Measurements from ENCODE around the gene FAM76B. TPM values are rescaled to one million over a fixed set of nuclear protein-coding genes. Genes with fewer than 3 reads are reported as not detected.

Gene FAM76B
- total RNA-seq, 2 experiments from 2014 or later = 57.3 to 59.9 TPM

- H3K4me1 Mint-ChIP-seq = peaks cover 1% of the 10 kb centered on the region
- peaks cover 58% of the 10 kb centered on the region for H3K36me3 Mint-ChIP-seq
- POLR2A ChIA-PET = no interaction called here
Observed at GRCh38 chr11:95803973-95804372, 14.4 kb upstream of the FAM76B start.

GRCh38 chr11:95802806-95803205 lies 13.2 kb upstream of the FAM76B start:
- Mint-ChIP-seq H3K4me3 (no peak overlapping the region), H3K27ac (no peak overlapping the region), H3K27me3 (no peaks in the 10 kb centered on the region), H3K9me3 (peaks cover 8% of the 10 kb centered on the region), H3K36me3 (peaks cover 50% of the 10 kb centered on the region), H3K4me1 (peaks cover 1% of the 10 kb centered on the region)
- ATAC-seq (ENCODE audit: low read depth) (no peak), DNase-seq (no peak)
- POLR2A ChIA-PET = interaction anchor here (0.7 kb wide), 1 partner anchor 13 kb away, joined by 3 read pairs; the partner anchor contains the start of gene FAM76B

More at GRCh38 chr11:95803973-95804372, 14.4 kb upstream of the FAM76B start:
- peaks cover 15% of the 10 kb centered on the region for H3K9me3 Mint-ChIP-seq
- no peak overlapping the region for H3K4me3 Mint-ChIP-seq
- H3K27ac Mint-ChIP-seq = no peak overlapping the region
- no peak for ATAC-seq (ENCODE audit: low read depth)
- no peaks in the 10 kb centered on the region for H3K27me3 Mint-ChIP-seq
- no peak for DNase-seq

DNA sequence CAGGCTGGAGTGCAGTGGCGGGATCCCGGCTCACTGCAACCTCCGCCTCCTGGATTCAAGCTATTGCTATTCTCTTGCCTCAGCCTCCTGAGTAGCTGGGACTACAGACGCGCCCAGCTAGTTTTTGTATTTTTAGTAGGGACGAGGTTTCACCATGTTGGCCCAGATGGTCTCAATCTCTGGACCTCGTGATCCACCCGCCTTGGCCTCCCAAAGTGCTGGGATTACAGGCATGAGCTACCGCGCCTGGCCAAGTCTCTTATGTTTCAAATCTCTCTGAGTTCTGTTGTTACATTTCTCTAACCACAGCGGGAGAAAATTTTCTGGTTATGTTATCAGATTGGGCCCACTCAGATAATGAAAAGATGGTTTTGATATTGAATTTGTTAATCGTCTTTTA lies 10.9 kb upstream of the FAM76B start:
- POLR2A ChIA-PET = no interaction called here
- H3K4me3 Mint-ChIP-seq = no peak overlapping the region
- H3K27ac Mint-ChIP-seq = no peak overlapping the region

DNA sequence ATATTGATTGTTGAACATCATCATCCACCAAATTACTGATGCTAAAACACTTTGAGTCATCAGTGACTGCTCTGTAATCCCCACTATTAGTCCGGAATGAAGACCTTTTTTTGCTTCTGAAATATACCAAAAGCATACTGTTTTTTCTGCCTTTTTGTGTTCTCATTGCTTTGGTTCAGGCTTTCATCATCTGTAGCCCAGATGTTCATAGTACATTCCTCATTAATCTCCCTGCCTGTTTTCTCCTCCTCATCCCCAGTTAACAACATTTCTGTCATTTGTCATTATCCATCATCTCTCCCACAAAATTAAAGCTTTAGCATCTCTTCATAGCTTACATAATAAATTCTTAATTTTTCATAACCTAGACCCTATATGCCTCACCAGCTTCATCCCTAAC lies 10.0 kb upstream of the FAM76B start:
- POLR2A ChIA-PET = interaction anchor here (1.0 kb wide), 1 partner anchor 9 kb away, joined by 4 read pairs; the partner anchor contains the start of genes CEP57 and FAM76B
- Mint-ChIP-seq H3K9me3 (no peaks in the 10 kb centered on the region), H3K27me3 (no peaks in the 10 kb centered on the region), H3K4me3 (no peak overlapping the region), H3K27ac (no peak overlapping the region), H3K36me3 (peaks cover 30% of the 10 kb centered on the region), H3K4me1 (peaks cover 7% of the 10 kb centered on the region)
- no peak for DNase-seq
- ATAC-seq (ENCODE audit: low read depth) = no peak

More for the DNA sequence above, 10.9 kb upstream of the FAM76B start:
- Mint-ChIP-seq H3K36me3 (peaks cover 29% of the 10 kb centered on the region), H3K4me1 (peaks cover 3% of the 10 kb centered on the region), H3K9me3 (no peaks in the 10 kb centered on the region), H3K27me3 (no peaks in the 10 kb centered on the region)
- no peak for ATAC-seq (ENCODE audit: low read depth)
- no peak for DNase-seq

DNA sequence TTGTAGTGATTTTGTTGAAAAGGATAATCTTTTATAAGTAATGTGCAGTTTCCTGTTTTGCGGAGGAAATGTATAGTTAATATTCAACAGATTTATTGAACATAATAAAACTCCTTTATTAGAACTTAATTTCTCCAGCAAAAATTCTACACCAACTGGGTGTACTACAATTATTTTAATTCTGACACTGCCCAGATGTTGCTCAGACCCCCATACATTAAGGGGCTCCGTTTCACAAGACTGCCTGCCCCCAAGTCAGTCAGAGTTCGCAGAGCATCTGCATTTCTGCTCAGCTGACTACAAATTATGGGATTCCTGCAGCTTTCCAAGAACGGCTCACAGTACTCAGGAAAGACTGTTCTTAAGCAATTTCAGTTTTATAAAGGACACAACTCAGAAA lies 6.9 kb upstream of the FAM76B start:
- POLR2A ChIA-PET = no interaction called here
- DNase-seq (no peak), ATAC-seq (ENCODE audit: low read depth) (no peak)
- H3K36me3 Mint-ChIP-seq = peaks cover 24% of the 10 kb centered on the region
- no peaks in the 10 kb centered on the region for H3K27me3 Mint-ChIP-seq
- no peak overlapping the region for H3K4me3 Mint-ChIP-seq
- H3K4me1 Mint-ChIP-seq = peaks cover 31% of the 10 kb centered on the region
- no peaks in the 10 kb centered on the region for H3K9me3 Mint-ChIP-seq
- H3K27ac Mint-ChIP-seq = no peak overlapping the region

DNA sequence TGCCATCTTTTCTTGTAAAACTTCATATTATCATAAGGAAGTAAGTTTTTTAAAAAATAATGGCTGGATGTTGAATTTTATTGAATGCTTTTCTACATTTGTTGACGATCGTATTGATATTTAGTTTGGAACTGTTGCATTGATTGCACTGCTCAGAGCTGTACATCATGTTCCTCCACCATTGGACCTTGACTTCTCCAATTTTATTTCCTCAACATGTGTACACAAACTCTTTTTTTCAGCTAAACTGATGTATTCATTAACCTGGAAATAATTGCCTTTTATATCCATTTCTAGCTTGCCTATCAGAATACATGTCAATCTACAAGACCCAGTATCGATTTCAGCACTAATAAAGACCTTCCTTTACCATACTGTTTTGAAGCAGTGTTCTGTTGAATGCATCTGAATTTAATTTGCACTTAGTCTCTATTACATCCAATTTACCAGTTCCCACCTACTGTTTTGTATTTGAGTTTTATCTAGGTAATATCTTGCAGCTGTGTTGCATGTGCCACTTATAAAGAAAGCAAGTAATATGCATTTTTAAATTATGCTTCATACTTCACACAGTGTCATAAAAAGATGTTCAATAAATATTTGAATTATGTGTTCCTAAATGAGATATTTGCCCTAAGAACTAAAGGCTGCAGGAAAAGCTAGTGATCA lies 6.2 kb upstream of the FAM76B start:
- no peak for ATAC-seq (ENCODE audit: low read depth)

DNA sequence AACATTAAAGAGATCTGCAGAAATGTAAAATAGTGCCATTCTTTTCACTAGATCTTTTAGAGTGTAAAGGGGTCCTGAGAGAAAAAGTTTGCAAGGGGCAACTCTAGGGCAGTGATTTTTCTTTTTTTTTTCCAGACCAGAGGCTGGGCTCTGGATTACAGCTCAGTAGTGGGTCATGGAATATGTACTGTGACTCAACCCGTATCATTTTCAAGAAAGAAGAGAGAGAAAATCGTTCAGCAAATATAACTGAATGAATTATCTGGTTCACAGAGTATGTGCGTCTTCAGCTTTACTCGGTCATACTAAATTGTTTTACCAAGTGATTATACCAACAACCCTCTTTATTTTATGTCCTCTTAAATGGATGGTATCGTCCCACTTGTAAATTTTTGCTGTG lies 4.5 kb upstream of the FAM76B start:
- Mint-ChIP-seq H3K4me3 (no peak overlapping the region), H3K27me3 (no peaks in the 10 kb centered on the region), H3K27ac (no peak overlapping the region), H3K36me3 (peaks cover 16% of the 10 kb centered on the region), H3K9me3 (no peaks in the 10 kb centered on the region), H3K4me1 (peaks cover 33% of the 10 kb centered on the region)
- ATAC-seq (ENCODE audit: low read depth) (no peak), DNase-seq (no peak)
- POLR2A ChIA-PET = no interaction called here

More for the DNA sequence above, 6.2 kb upstream of the FAM76B start:
- POLR2A ChIA-PET = no interaction called here
- peaks cover 33% of the 10 kb centered on the region for H3K4me1 Mint-ChIP-seq
- H3K36me3 Mint-ChIP-seq = peaks cover 25% of the 10 kb centered on the region
- H3K27ac Mint-ChIP-seq = no peak overlapping the region
- no peaks in the 10 kb centered on the region for H3K27me3 Mint-ChIP-seq
- no peak for DNase-seq
- H3K4me3 Mint-ChIP-seq = no peak overlapping the region
- no peaks in the 10 kb centered on the region for H3K9me3 Mint-ChIP-seq

- H3K27ac Mint-ChIP-seq = no peak overlapping the region
- no peak for DNase-seq
- H3K27me3 Mint-ChIP-seq = no peaks in the 10 kb centered on the region
- POLR2A ChIA-PET = interaction anchor here (0.8 kb wide), 1 partner anchor 597 kb away, joined by 3 read pairs; the partner anchor contains the start of genes CCDC82 and JRKL
- ATAC-seq (ENCODE audit: low read depth) = no peak
- H3K9me3 Mint-ChIP-seq = no peaks in the 10 kb centered on the region
- H3K4me3 Mint-ChIP-seq = peak overlapping the region; percentile 0
- peaks cover 37% of the 10 kb centered on the region for H3K4me1 Mint-ChIP-seq
- peaks cover 16% of the 10 kb centered on the region for H3K36me3 Mint-ChIP-seq
Observed at GRCh38 chr11:95793116-95793515, 3.5 kb upstream of the FAM76B start.

DNA sequence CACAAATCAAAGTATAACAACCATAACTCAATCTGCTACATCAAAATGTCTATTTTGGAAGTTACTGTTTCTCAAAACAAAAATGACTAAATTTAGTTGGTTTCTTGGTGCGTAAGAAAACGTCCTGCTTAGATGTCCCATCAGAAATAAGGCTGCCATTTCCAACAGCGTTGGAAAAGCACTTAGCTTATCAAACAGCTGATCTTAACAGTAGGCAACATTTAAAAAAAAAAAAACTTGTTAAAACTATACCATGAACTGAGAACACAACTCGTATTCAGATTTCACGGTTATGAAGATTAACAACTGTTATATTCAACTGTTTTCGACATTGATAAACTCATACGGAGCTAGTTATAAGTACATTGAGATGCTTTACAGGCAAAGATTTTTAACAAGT lies 3.1 kb upstream of the FAM76B start:
- Mint-ChIP-seq H3K4me1 (peaks cover 41% of the 10 kb centered on the region), H3K4me3 (peak overlapping the region; percentile 12), H3K27ac (no peak overlapping the region), H3K9me3 (no peaks in the 10 kb centered on the region), H3K36me3 (peaks cover 19% of the 10 kb centered on the region), H3K27me3 (no peaks in the 10 kb centered on the region)
- POLR2A ChIA-PET = interaction anchor here (0.8 kb wide), 1 partner anchor 597 kb away, joined by 3 read pairs; the partner anchor contains the start of genes CCDC82 and JRKL
- no peak for ATAC-seq (ENCODE audit: low read depth)
- DNase-seq = no peak

- H3K4me3 Mint-ChIP-seq = peak overlapping the region; percentile 95
- H3K4me1 Mint-ChIP-seq = peaks cover 41% of the 10 kb centered on the region
- H3K27ac Mint-ChIP-seq = no peak overlapping the region
- POLR2A ChIA-PET = interaction anchor here (0.6 to 5.0 kb wide), 4 partner anchors 90 to 641 kb away, joined by 3 to 51 read pairs (median 4); partner anchors contain the start of genes CCDC82 and JRKL
- H3K9me3 Mint-ChIP-seq = no peaks in the 10 kb centered on the region
- peaks cover 19% of the 10 kb centered on the region for H3K36me3 Mint-ChIP-seq
- ATAC-seq (ENCODE audit: low read depth) = no peak
- DNase-seq = no peak
- no peaks in the 10 kb centered on the region for H3K27me3 Mint-ChIP-seq
Observed at GRCh38 chr11:95792200-95792599, 2.6 kb upstream of the FAM76B start.

- H3K36me3 Mint-ChIP-seq = peaks cover 19% of the 10 kb centered on the region
- H3K4me1 Mint-ChIP-seq = peaks cover 40% of the 10 kb centered on the region
- no peaks in the 10 kb centered on the region for H3K27me3 Mint-ChIP-seq
- peak overlapping the region; percentile 100 for H3K27ac Mint-ChIP-seq
- POLR2A ChIA-PET = interaction anchor here (0.6 to 5.0 kb wide), 4 partner anchors 90 to 640 kb away, joined by 3 to 55 read pairs (median 28); partner anchors contain the start of genes CCDC82 and JRKL
- DNase-seq = no peak
- peak overlapping the region; percentile 95 for H3K4me3 Mint-ChIP-seq
- H3K9me3 Mint-ChIP-seq = no peaks in the 10 kb centered on the region
- ATAC-seq (ENCODE audit: low read depth) = no peak
Observed at GRCh38 chr11:95791709-95792033, 2.1 kb upstream of the FAM76B start.

GRCh38 chr11:95790933-95791708 lies 1.5 kb upstream of the FAM76B start:
- Mint-ChIP-seq H3K9me3 (no peaks in the 10 kb centered on the region), H3K4me1 (peaks cover 39% of the 10 kb centered on the region), H3K36me3 (peaks cover 19% of the 10 kb centered on the region), H3K4me3 (peak overlapping the region; percentile 95), H3K27me3 (no peaks in the 10 kb centered on the region), H3K27ac (peak overlapping the region; percentile 100)
- DNase-seq = no peak
- POLR2A ChIA-PET = interaction anchor here (0.6 to 5.0 kb wide), 17 partner anchors 9 to 1662 kb away, joined by 3 to 55 read pairs (median 8); partner anchors contain the start of genes CCDC82, CWC15, ENDOD1 and JRKL
- no peak for ATAC-seq (ENCODE audit: low read depth)

DNA sequence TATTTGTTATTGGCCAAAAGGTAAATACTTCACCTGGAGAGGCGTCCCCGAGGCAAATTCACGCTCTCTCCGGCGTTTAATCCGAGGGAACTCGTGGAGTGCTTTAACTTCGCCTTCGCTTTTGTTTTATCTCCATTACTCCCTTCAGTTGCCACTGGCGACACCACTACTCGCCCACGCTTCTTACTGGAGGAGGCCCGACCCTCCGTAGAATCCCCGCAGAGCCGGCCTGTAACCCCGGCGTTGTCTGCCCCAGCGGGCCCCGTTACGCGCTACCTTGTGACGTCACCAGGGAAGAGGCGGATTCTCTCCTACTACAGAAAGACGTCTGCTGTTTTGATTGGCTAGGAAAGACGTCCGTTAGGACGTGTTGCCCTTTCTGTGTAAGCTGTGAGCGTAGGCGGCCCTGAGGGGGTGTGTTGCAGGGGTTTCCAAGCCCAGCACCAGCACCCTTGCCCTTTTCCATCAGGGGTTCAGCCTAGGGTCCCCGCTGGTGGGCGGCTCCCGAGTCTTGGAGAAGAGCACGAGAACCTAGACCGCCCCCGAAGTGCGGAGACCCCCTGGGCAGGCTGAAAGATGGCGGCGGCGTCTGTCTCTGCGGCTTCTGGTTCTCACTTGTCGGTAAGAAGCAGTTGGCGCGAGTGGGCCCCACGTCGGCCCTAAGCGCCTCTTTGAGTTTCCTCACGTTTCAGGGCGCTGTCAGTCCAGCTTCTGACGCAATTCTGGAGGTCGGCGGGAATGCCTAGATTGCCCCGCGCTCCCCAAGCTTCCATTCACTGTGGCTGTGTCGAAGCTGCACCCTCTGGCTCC lies 746 bp upstream of the FAM76B start, which contains the start of gene CEP57:
Gene CEP57, plus strand, starts transcription at position 376 of the 810 bp plus-strand sequence. Its CDS starts 201 bp downstream, at position 577.
- Mint-ChIP-seq H3K27ac (peak within 1 kb of the TSS; percentile 100), H3K4me1 (peaks cover 44% of the 10 kb centered on the region), H3K36me3 (peaks cover 23% of the 10 kb centered on the region), H3K4me3 (peak within 1 kb of the TSS; percentile 95), H3K27me3 (no peaks in the 10 kb centered on the region), H3K9me3 (no peaks in the 10 kb centered on the region)
- peak; percentile 89 for DNase-seq
- POLR2A ChIA-PET = interaction anchor here (0.7 to 5.0 kb wide), 31 partner anchors 9 to 1661 kb away, joined by 3 to 55 read pairs (median 4); partner anchors contain the start of genes CCDC82, CWC15, ENDOD1 and JRKL
- peak; percentile 64 for ATAC-seq (ENCODE audit: low read depth)

Measured in activated naive CD8-positive, alpha-beta T cell treated with anti-CD3 and anti-CD28 coated beads, Interleukin-2, amount 10 ng/mL, durations not matched to agents 7 days and 5 days (primary cell).